GM18873 (cell line): Measurements from ENCODE around the gene VPS37D.

ENCODE experiments used
- ATAC-seq: cut with Tn5 transposase; IDR thresholded peaks from one replicate; pipeline ENCODE4 v1.9.1; 2021; ENCODE audit warnings: mild to moderate bottlenecking, moderate library complexity, moderate number of reproducible peaks; ENCODE audit not compliant: unreplicated experiment, low FRiP score

Gene VPS37D

DNA sequence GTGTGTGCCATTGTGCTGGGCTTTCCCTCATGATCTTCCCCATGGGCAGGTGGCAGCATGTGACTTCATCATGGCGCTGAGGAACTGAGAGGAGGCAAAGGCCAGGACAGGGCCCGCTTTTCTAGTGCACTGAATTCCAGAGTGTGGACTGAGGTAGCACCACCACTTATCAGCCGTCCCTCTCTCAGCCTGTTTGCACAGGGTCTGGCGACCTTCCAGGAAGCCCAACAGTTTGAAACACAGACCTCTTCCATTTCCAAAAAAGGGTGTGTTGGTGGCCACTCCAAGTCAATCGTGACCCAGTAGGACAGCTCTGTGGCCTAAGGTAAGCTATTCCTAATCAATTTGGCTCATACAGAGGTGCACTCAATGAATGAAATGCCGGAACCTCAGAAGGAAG is 11.2 kb downstream of the VPS37D start:
- ATAC-seq = no peak

DNA sequence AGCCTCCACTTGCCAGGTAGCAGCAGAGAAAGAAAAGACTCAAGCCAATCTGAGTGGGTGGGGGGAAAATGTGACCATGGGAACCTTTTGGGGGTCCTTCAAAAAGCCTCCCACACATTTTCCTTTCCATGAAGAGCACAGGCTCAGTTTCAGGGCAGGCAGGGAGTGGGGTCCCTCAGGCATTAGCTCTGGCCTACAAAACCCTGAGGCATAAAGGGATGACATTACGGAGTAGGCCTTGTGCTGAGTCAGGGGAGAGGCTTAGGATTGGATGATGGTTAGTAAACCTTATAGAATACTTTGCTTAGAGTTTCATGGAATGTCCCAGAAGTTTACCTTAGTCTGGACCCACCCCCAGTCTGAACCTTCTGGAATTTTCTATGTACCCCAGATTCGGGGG is 12.1 kb downstream of the VPS37D start:
- no peak for ATAC-seq

DNA sequence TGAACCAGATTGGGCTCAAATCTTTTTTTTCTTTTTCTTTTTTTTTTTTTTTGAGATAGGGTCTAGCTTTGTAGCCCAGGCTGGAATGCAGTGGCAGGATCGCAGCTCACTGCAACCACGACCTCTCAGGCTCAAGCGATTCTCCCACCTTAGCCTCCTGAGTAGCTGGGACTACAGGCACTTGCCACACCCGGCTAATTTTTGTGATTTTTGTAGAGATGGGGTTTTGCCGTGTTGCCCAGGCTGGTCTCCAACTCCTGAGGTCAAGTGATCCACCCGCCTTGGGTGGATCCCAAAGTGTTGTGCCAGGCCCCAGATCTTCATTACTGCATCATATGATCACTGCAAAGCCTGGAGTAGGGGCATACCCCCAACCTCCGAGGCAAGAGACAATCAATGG is 12.9 kb downstream of the VPS37D start:
- ATAC-seq = no peak

DNA sequence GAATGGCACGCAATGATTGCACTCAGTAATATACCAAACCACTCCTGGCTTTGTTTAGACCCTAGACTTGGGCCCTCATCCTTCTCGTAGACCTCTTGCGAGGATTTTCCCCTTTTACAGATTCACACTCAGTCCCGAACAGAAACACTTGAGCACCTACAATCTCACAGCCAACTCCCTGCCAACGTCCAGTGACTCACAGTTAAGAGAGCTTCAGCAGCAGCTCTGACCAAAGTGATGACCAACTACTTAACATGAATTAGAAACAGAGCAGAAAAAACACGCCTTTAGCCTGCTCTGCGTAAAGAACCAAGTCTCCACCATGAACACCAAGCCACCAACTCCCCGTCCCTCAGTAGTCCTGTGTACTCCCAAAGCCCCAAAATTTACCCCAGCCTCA is 13.4 kb downstream of the VPS37D start:
- ATAC-seq = no peak

DNA sequence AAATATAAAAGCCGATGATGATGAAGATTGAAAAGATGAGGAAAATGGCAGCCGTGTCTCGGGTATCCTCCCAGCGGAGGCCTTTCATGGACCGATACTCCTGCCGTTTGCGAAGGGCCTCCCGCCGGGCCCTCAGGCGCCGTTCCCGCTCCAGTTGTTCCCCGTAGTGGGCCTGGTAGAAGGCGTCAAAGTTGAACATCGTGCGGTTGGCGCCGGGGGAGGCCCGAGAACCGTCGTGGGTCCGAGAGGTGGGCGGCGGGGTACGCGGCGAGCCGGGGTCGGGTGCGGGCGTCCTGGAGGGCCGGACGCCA is 15.1 kb downstream of the VPS37D start:
- no peak for ATAC-seq

DNA sequence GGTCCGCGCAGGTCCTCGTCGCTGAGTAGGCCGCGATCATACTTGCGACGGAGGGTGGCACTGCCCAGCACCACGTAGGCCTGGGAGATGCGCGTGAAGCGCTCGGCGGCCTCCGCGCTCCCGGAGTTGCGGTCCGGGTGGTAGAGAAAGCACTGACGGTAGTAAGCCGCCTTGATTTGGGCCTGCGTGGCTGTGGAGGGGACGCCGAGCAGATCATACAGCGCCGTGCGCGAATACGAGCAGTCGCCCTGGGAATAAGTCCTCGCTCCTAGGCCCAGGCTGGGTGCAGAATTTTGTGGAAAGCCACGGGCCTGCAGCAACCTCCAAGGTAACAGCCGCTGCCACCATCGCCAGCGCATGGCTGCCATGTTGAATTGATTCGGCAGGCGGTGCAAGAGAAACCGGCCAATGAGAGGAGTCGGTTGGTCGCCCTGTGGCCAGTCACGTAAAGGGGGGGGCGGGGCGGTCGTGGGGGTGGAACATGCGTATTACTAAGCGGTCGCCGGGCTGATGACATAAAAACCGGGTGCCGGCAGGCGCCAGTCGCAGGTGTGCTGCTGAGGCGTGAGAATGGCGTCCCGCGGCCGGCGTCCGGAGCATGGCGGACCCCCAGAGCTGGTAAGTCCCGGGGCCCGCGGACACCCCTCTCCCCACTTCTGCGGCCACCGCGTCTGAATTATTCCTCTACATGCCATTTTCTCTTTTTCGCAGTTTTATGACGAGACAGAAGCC is 15.6 kb downstream of the VPS37D start, which contains the start of the genes BUD23 and DNAJC30:
BUD23 (plus strand) TSS at position 542 of the 732 bp plus-strand sequence; CDS start at position 571, 29 bp downstream.
DNAJC30 (minus strand) TSS at position 398 of the 732 bp plus-strand sequence; CDS start at position 368, 30 bp downstream.
- ATAC-seq = peak; percentile 79

DNA sequence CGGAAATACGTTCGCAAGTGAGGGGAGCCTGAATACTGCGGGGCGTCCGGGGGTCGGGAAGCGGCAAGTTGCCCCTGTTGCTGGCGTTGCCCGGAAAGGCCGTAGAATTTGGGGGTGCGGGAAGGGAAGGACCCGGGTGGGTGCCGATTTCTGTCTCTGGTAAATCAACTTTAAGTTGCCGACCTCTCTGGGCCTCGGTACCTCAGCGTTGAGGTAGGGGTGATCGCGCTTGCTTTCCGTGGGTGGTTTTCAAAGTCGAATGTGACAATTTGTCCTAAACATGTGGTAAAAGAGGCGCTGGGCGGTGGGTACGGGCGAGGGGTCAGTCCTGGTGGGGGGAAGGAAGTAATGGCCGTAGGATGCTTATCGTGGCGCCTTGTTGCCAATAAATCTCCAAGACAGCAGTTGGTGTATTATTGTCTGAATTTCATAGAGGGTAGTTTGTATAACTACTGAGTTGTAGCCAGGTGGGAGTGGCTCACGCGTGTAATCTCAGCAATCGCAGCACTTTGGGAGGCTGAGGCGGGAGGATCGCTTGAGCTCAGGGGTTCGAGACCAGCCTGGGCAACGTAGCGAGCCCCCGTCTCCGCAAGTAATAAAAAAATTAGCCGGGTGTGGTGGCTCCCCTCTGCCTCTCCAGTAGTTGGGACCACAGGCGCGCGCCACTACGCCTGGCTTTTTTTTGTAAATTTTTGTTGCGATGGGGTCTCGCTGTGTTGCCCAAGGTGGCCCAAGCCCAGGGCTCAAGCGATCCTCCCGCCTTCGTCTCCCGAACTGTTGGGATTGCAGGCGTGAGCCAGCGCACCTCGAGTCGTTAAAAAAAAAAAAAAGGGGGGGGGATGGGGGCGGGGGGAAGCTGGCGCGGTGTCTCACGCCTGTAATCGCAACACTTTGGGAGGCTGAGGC is 16.4 kb downstream of the VPS37D start:
- ATAC-seq = peak; percentile 6

GRCh38 chr7:73685311-73685710 is 17.7 kb downstream of the VPS37D start:
- no peak for ATAC-seq

- no peak for ATAC-seq
Measured at GRCh38 chr7:73688288-73688687, 20.7 kb downstream of the VPS37D start.

DNA sequence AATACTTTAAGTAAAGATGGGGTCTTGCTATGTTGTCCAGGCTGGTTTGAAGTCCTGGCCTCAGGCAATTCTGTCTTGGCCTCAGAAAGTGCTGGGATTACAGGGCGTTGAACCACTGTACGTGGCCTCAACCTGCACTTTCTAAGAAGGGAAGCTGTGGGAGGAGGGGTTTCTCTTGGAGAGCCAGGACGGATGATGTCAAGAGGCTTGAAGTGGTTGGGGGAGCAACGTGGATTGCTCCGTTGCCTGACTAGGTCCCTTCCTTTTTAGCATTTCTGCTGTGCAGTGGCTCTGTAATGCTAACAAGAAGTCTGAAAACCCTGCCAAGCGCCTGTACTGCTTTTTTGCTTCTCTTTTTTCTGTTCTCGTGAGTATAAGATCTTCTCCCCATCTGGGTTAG is 23.0 kb downstream of the VPS37D start:
- no peak for ATAC-seq

- no peak for ATAC-seq
Measured at GRCh38 chr7:73696372-73696771, 28.7 kb downstream of the VPS37D start.

- no peak for ATAC-seq
Measured at GRCh38 chr7:73698410-73698809, 30.8 kb downstream of the VPS37D start.

DNA sequence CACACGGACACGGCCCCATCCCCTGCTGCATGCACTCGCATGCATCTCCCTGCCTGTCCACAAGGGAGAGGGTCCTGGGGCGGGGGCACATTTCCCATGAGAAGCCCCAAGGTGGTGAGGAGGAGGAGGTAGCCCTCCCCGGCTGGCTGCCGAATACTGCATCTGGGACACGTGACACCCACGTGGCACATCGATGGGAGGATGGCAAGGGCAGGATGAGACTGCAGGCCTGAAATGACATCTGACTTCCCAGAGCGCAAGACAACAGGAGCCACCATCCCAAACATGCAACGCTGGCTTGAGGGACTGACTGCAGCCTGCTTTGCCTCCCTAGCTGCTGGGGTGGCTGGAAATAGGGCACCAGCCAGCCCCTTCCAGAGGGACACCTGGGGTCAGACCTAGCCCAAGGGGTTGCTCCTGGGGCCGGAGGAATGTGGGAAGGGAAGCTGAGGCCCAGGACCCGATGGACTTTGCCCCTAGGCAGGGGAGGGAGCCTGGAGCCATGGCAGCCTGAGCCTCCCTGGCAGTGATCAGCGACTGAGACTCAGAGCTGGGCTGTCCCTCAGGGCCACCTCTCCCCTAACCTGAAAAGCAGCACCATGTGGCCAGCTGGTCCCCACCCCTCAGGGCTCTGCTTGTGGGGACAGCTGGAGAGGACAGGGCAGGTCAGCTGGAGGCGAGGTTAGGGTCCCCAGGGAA is 31.9 kb downstream of the VPS37D start:
- no peak for ATAC-seq

GRCh38 chr7:73700069-73700423 is 32.4 kb downstream of the VPS37D start:
- ATAC-seq = no peak

GRCh38 chr7:73700581-73701134 is 33.0 kb downstream of the VPS37D start:
- ATAC-seq = no peak

- no peak for ATAC-seq
Measured at GRCh38 chr7:73701357-73701995, 33.8 kb downstream of the VPS37D start.

DNA sequence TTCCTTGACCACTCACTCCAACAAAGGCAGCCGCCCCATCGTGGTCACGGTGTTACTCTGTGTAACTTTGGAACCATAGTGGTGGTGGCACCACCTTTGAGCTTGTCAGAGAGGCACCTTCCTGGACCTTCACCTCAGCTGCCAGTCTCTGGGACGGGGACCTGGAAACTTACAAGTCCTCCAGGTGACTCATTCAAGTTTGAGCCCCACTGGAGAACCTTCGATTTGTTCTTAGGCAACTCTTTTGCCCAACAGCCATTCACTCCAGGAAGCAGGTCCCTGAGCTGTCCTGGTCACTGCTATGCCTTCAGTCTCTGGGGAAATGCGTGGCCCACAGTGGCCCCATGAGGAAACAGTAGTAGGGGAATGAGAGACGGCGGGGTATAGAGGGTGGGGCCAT is 34.6 kb downstream of the VPS37D start:
- ATAC-seq = no peak

DNA sequence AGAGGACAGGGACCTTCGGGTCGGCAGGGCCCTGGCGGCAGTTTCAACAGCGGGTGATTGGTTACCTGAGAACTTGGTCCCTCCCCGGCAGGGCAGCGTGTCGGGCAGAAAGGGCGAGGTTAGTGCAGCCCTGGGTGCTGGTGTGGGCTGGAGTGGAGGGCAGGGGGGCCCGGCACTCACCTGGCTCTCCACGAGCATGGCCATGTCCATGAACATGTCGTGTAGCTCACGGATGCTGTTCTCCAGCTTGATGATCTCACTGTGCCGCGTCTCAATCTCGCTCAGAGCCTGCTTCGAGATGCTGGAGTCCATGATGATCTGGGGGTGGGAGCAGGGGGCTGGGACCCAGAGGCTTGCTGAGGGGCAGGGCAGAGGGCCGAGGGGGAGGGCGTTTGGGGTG is 35.0 kb downstream of the VPS37D start:
- ATAC-seq = no peak

- ATAC-seq = no peak
Measured at GRCh38 chr7:73703225-73703624, 35.6 kb downstream of the VPS37D start.
